Measurements from ENCODE around the gene GTPBP3. TPM values are rescaled to one million over a fixed set of nuclear protein-coding genes. Genes with fewer than 3 reads are reported as not detected.

GTPBP3 gene
- total and polyA plus RNA-seq, 9 of the 15 experiments (the other 6 are each of a cell fraction or from before 2014, with no cell fraction given) = 4.9 to 124 (median 22.6) TPM

GRCh38 chr19:17303167-17303939 lies 34.0 kb upstream of the GTPBP3 start, which contains the start of gene ABHD8 (continued):
- TF ChIP-seq NR1H2 (CRISPR knock-in tag; IDR thresholded peaks at IDR 0.05) (no peak), GABPA (tag; conservative IDR thresholded peaks at IDR 0.05; ENCODE audit: low read depth) (no peak), NELFE (IDR thresholded peaks at IDR 0.05; ENCODE audit: insufficient read depth, insufficient read length) (no peak), POLR2G (IDR thresholded peaks at IDR 0.05; ENCODE audit: low read depth, low read length) (peak; percentile 88), SMAD3 (CRISPR knock-in tag; conservative IDR thresholded peaks at IDR 0.05) (no peak), BCLAF1 (IDR thresholded peaks at IDR 0.05; ENCODE audit: borderline replicate concordance in 1 of 2, control insufficient read depth in 1 of 2, low read depth in 2 of 2, low read length in 1 of 2) (no peak), C11orf30 (IDR thresholded peaks at IDR 0.05; ENCODE audit: low read depth) (no peak), SREBF2 (CRISPR knock-in tag; IDR thresholded peaks at IDR 0.05) (no peak), ZFP36 (IDR thresholded peaks at IDR 0.05; ENCODE audit: low read depth, low read length, partially characterized antibody) (peak; percentile 4), CTCF (IDR thresholded peaks at IDR 0.05 in 2 of 3, conservative IDR thresholded peaks at IDR 0.05 in 1 of 3; ENCODE audit: insufficient read depth in 2 of 3, low read depth in 1 of 3, low read length in 3 of 3) (peak; percentile 70 to 89 (median 70); a peak in 5 of 6 replicates), ILK (tag; IDR thresholded peaks at IDR 0.05; ENCODE audit: borderline replicate concordance, low read depth) (no peak), CUX1 (CRISPR knock-in tag; IDR thresholded peaks at IDR 0.05) (no peak), IRF1 (CRISPR knock-in tag; IDR thresholded peaks at IDR 0.05; ENCODE audit: borderline replicate concordance) (no peak), ZNF445 (CRISPR knock-in tag; IDR thresholded peaks at IDR 0.05; ENCODE audit: low read depth) (no peak), POLR2AphosphoS2 (IDR thresholded peaks at IDR 0.05; ENCODE audit: low read length) (no peak), TRIM24 (IDR thresholded peaks at IDR 0.05) (no peak)
